ENCODE measurements around the gene MYO5C.

MYO5C gene

DNA sequence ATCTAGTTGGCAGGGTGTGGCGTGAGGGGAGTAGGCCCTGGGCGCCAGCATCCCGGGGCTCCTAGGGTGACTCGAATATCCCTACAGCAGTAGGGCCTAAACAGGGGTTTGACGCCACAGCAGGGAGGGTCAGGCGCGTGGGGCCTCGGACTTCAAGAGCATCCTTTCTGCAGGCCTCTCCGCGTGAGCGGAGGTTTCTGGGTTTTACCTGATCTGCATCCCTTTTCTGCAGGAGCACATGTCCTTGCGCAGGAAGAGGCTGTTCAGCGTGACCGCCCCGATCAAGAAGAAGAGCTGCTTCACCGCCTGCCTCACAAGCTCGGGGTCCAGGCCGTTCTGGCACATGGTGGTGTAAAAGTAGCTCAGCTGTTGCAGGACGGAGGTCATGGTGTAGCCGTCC is 90.9 kb downstream of the MYO5C start:
- TF ChIP-seq, protein P1, sequence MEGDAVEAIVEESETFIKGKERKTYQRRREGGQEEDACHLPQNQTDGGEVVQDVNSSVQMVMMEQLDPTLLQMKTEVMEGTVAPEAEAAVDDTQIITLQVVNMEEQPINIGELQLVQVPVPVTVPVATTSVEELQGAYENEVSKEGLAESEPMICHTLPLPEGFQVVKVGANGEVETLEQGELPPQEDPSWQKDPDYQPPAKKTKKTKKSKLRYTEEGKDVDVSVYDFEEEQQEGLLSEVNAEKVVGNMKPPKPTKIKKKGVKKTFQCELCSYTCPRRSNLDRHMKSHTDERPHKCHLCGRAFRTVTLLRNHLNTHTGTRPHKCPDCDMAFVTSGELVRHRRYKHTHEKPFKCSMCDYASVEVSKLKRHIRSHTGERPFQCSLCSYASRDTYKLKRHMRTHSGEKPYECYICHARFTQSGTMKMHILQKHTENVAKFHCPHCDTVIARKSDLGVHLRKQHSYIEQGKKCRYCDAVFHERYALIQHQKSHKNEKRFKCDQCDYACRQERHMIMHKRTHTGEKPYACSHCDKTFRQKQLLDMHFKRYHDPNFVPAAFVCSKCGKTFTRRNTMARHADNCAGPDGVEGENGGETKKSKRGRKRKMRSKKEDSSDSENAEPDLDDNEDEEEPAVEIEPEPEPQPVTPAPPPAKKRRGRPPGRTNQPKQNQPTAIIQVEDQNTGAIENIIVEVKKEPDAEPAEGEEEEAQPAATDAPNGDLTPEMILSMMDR (IDR thresholded peaks at IDR 0.05; ENCODE audit: insufficient read depth, low read length, poor library complexity, severe bottlenecking) = no peak
- Histone ChIP-seq H3K36me3 (ENCODE audit: control insufficient read depth, insufficient read depth, low read length) (no peaks in the 10 kb centered on the region; the same call in 1 of the 2 replicates), H3K4me3 (replicated peaks; ENCODE audit: low read depth, low read length) (no peak overlapping the region), H3K27me3 (replicated peaks; ENCODE audit: control insufficient read depth, insufficient read depth, low read length) (no peaks in the 10 kb centered on the region)
- no peak for DNase-seq (ENCODE audit: extremely low read depth, insufficient read length)

DNA sequence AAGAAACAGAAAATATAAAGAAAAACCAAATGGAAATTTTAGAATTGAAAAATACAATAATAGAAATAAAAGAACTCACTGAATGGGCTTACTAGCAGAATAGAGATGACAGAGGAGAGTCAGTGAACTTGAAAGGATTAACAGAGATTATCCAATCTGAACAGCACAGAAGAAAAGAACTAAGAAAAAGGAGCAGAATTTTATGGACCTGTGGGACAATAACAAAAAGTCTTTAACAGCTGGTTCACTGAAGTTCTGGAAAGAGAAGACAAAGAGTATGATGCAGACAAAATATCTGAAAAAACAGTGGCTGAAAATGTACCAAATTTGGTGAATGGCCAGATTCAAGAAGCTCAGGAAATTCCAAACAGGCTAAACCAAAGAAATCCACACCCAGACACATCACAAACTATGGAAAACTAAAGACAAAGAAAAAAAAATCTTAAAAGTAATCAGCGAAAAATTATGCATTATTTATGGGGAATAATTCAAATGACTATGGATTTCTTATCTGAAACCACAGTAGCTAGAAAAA is 94.7 kb downstream of the MYO5C start:
- TF ChIP-seq, protein P1 (IDR thresholded peaks at IDR 0.05; ENCODE audit: insufficient read depth, low read length, poor library complexity, severe bottlenecking) = no peak
- DNase-seq (ENCODE audit: extremely low read depth, insufficient read length) = no peak
- Histone ChIP-seq H3K4me3 (replicated peaks; ENCODE audit: low read depth, low read length) (no peak overlapping the region), H3K36me3 (ENCODE audit: control insufficient read depth, insufficient read depth, low read length) (no peaks in the 10 kb centered on the region; the same call in 1 of the 2 replicates), H3K27me3 (replicated peaks; ENCODE audit: control insufficient read depth, insufficient read depth, low read length) (no peaks in the 10 kb centered on the region)

DNA sequence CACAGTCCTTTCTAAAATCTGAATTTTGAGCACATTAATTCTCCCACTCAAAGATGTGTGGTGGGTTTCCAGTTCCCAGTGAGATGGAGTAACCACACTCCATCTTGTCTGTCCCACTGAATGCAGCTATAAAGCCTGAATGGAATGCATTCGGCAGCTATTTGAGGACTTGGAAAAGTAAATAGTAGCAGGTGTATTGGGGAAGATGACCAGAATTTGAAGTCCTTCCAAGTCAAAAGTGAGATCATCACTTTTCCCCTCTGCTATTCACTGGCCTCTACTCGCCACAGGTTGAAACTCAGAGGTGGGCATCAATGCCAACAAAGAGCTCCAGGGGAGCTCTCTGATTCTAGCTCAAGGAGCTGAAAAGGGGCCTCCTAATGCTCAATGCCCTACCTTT is 96.3 kb downstream of the MYO5C start:
- Histone ChIP-seq H3K27me3 (replicated peaks; ENCODE audit: control insufficient read depth, insufficient read depth, low read length) (no peaks in the 10 kb centered on the region), H3K36me3 (ENCODE audit: control insufficient read depth, insufficient read depth, low read length) (no peaks in the 10 kb centered on the region; the same call in 1 of the 2 replicates), H3K4me3 (replicated peaks; ENCODE audit: low read depth, low read length) (no peak overlapping the region)
- TF ChIP-seq, protein P1 (IDR thresholded peaks at IDR 0.05; ENCODE audit: insufficient read depth, low read length, poor library complexity, severe bottlenecking) = no peak
- DNase-seq (ENCODE audit: extremely low read depth, insufficient read length) = no peak

DNA sequence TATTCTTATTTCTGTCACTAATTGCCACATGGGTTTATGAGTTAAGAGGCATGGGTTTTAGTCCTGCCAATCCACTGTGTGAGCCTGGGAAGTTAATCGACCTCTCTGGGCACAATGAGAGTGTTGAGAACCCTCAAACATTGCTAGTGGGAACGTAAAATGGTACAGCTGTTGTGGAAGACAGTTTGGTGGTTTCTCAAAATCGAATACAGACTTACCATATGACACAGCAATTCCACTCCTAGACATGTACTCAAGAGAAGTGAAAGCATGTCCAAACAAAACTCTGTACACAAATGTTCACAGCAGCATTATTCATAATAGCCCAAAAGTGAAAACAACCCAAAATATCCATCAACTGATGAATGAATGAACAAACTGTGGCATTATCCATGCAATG is 98.7 kb downstream of the MYO5C start:
- H3K36me3 ChIP-seq (ENCODE audit: control insufficient read depth, insufficient read depth, low read length) = no peaks in the 10 kb centered on the region
- H3K4me3 ChIP-seq (replicated peaks; ENCODE audit: low read depth, low read length) = no peak overlapping the region
- TF ChIP-seq, protein P1 (IDR thresholded peaks at IDR 0.05; ENCODE audit: insufficient read depth, low read length, poor library complexity, severe bottlenecking) = no peak
- H3K27me3 ChIP-seq (replicated peaks; ENCODE audit: control insufficient read depth, insufficient read depth, low read length) = no peaks in the 10 kb centered on the region
- DNase-seq (ENCODE audit: extremely low read depth, insufficient read length) = no peak

DNA sequence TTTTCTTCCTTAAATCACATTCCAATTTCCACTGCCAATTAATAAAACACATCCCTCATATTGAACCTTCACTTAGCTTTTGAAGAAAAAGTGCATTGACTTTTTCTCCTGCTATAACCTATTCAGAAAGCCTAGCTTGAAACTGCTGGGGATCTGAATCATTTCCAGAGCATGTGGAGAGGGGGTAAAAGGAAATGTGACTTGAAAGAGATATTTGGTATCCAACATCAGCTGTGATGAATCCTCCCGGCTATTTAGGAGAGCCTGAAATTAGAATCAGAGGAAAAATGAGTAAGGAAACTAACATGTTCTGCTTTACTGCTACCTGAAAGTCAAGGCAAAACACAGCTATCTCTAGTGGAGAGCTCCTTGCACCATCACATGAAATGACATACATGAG is 101.8 kb downstream of the MYO5C start:
- Histone ChIP-seq H3K36me3 (ENCODE audit: control insufficient read depth, insufficient read depth, low read length) (no peaks in the 10 kb centered on the region), H3K4me3 (replicated peaks; ENCODE audit: low read depth, low read length) (no peak overlapping the region), H3K27me3 (replicated peaks; ENCODE audit: control insufficient read depth, insufficient read depth, low read length) (no peaks in the 10 kb centered on the region)
- DNase-seq (ENCODE audit: extremely low read depth, insufficient read length) = no peak
- TF ChIP-seq, protein P1 (IDR thresholded peaks at IDR 0.05; ENCODE audit: insufficient read depth, low read length, poor library complexity, severe bottlenecking) = no peak

DNA sequence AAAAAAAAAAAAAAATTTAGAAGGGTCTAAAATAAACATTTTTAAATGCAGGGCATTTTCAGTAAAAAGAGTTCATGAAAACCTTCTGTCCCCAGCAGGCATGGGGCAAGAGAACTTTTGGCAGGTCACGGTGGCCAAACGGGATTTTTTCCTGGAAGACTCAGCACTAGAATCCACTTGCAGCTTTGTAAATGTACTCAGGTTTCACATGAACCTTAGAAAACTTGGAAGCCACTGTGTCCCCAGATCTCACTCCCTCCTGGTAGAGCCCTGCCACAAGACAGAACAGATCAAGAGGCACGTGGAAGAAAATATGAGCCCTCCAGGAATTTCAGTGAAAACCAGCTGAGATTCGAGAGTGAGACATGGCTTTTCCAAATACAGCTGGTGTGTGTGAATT is 102.3 kb downstream of the MYO5C start:
- no peak for DNase-seq (ENCODE audit: extremely low read depth, insufficient read length)
- Histone ChIP-seq H3K4me3 (replicated peaks; ENCODE audit: low read depth, low read length) (no peak overlapping the region), H3K27me3 (replicated peaks; ENCODE audit: control insufficient read depth, insufficient read depth, low read length) (no peaks in the 10 kb centered on the region), H3K36me3 (ENCODE audit: control insufficient read depth, insufficient read depth, low read length) (no peaks in the 10 kb centered on the region)
- TF ChIP-seq, protein P1 (IDR thresholded peaks at IDR 0.05; ENCODE audit: insufficient read depth, low read length, poor library complexity, severe bottlenecking) = no peak
